GM19043 (cell line): Measurements from ENCODE around the gene FOXE3.

Experiments
- ATAC-seq: cut with Tn5 transposase; IDR thresholded peaks from one replicate; pipeline ENCODE4 v1.9.1; 2021; ENCODE audit warnings: low read depth; ENCODE audit not compliant: unreplicated experiment

The FOXE3 gene

GRCh38 chr1:47415728-47416318 is at the start of gene FOXE3:
Gene FOXE3, plus strand, starts transcription at chr1:47416285. Its CDS starts 31 bp downstream, at chr1:47416316.
- no peak for ATAC-seq

- no peak for ATAC-seq
These were observed 48.4 kb upstream of the FOXE3 start for GRCh38 chr1:47367651-47368050.

GRCh38 chr1:47371016-47371517 is 45.0 kb upstream of the FOXE3 start:
- no peak for ATAC-seq

- no peak for ATAC-seq
These were observed 41.6 kb upstream of the FOXE3 start for GRCh38 chr1:47374501-47374900.

GRCh38 chr1:47378147-47378546 is 37.9 kb upstream of the FOXE3 start:
- ATAC-seq = no peak

GRCh38 chr1:47380699-47381098 is 35.4 kb upstream of the FOXE3 start:
- no peak for ATAC-seq

GRCh38 chr1:47382399-47382983 is 33.6 kb upstream of the FOXE3 start:
- ATAC-seq = no peak

- no peak for ATAC-seq
These were observed 32.0 kb upstream of the FOXE3 start for GRCh38 chr1:47384083-47384482.

GRCh38 chr1:47385020-47385419 is 31.1 kb upstream of the FOXE3 start:
- no peak for ATAC-seq

GRCh38 chr1:47386268-47386667 is 29.8 kb upstream of the FOXE3 start:
- ATAC-seq = no peak

GRCh38 chr1:47388030-47388890 is 27.8 kb upstream of the FOXE3 start:
- ATAC-seq = peak; percentile 23

GRCh38 chr1:47388891-47389238 is 27.2 kb upstream of the FOXE3 start:
- ATAC-seq = peak; percentile 71

- no peak for ATAC-seq
These were observed 26.4 kb upstream of the FOXE3 start for GRCh38 chr1:47389731-47390130.

GRCh38 chr1:47390843-47391242 is 25.2 kb upstream of the FOXE3 start:
- ATAC-seq = no peak

- no peak for ATAC-seq
These were observed 22.9 kb upstream of the FOXE3 start for GRCh38 chr1:47393141-47393540.

- no peak for ATAC-seq
These were observed 20.7 kb upstream of the FOXE3 start for GRCh38 chr1:47395433-47395832.

- ATAC-seq = no peak
These were observed 19.4 kb upstream of the FOXE3 start for GRCh38 chr1:47396671-47397196.

- no peak for ATAC-seq
These were observed 16.8 kb upstream of the FOXE3 start for GRCh38 chr1:47399138-47399845.

- no peak for ATAC-seq
These were observed 16.3 kb upstream of the FOXE3 start for GRCh38 chr1:47399846-47400155.

GRCh38 chr1:47401761-47402160 is 14.3 kb upstream of the FOXE3 start:
- ATAC-seq = no peak

GRCh38 chr1:47402591-47402990 is 13.5 kb upstream of the FOXE3 start:
- ATAC-seq = no peak
